ENCODE results near the gene RPS21. TPM values are rescaled to one million over a fixed set of nuclear protein-coding genes. Genes with fewer than 3 reads are reported as not detected.

The RPS21 gene
- total and polyA plus RNA-seq, 4 donors: 222 to 4,827 (median 2,651) TPM

GRCh38 chr20:62421716-62421990 lies 34.8 kb downstream of the RPS21 start:
- Histone ChIP-seq H3K4me3 (no peak overlapping the region), H3K27ac (ENCODE audit: low read depth in 1 of 2, low read length in 1 of 2) (no peak overlapping the region), H3K27me3 (ENCODE audit: control insufficient read depth in 3 of 3, insufficient read depth in 3 of 3, low read length in 2 of 3) (no peaks in the 10 kb centered on the region), H3K36me3 (ENCODE audit: control insufficient read depth in 4 of 4, insufficient read depth in 4 of 4, low read length in 4 of 4) (no peaks in the 10 kb centered on the region), H3K9ac (ENCODE audit: insufficient read depth in 1 of 2, low read length in 2 of 2) (no peak overlapping the region), H3K4me1 (ENCODE audit: control insufficient read depth in 5 of 5, insufficient read depth in 5 of 5, low read length in 5 of 5) (peaks cover 0 to 19% (median 0%) of the 10 kb centered on the region in 5 donors), H3K9me3 (ENCODE audit: control insufficient read depth in 4 of 4, insufficient read depth in 3 of 4, low read length in 3 of 4) (no peaks in the 10 kb centered on the region)
- DNase-seq (no peak), ATAC-seq (ENCODE audit: insufficient read depth, low FRiP score) (no peak)
- WGBS, 2 donors: 88 to 91% methylated on average over 6 of the region's 6 CpGs
- no peak for TF ChIP-seq CTCF (IDR thresholded peaks at IDR 0.05; ENCODE audit: control extremely low read depth, extremely low read depth)

GRCh38 chr20:62422636-62423325 lies 35.9 kb downstream of the RPS21 start:
- DNase-seq (no peak), ATAC-seq (ENCODE audit: insufficient read depth, low FRiP score) (no peak)
- WGBS, 2 donors: 84% methylated on average over 19 to 20 of the region's 20 CpGs

DNA sequence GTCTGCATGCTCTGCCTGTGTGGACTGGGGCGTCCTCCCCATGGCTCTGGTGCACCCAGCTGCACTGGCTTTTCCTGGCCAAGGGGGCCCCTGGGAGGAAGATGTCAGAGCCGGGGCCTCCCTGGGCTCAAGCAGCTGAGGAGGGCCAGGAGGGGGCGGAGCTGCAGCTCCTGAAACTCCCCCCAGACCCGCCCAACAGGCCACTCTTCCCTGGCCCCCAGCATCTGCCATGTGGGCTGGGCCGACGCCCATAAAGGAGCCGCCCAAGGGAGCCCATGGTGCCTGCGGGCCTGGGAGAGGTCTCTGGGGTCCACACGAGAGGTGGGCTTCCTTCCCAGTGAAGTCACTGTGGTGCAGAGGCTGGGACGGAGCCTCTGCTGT lies 36.4 kb downstream of the RPS21 start:
- no peak for DNase-seq
- Histone ChIP-seq H3K4me3 (no peak overlapping the region), H3K9ac (ENCODE audit: insufficient read depth in 1 of 2, low read length in 2 of 2) (no peak overlapping the region), H3K36me3 (ENCODE audit: control insufficient read depth in 4 of 4, insufficient read depth in 4 of 4, low read length in 4 of 4) (no peaks in the 10 kb centered on the region), H3K4me1 (ENCODE audit: control insufficient read depth in 5 of 5, insufficient read depth in 5 of 5, low read length in 5 of 5) (peaks cover 0 to 25% (median 4%) of the 10 kb centered on the region in 5 donors), H3K27me3 (ENCODE audit: control insufficient read depth in 3 of 3, insufficient read depth in 3 of 3, low read length in 2 of 3) (no peaks in the 10 kb centered on the region), H3K27ac (ENCODE audit: low read depth in 1 of 2, low read length in 1 of 2) (no peak overlapping the region), H3K9me3 (ENCODE audit: control insufficient read depth in 4 of 4, insufficient read depth in 3 of 4, low read length in 3 of 4) (no peaks in the 10 kb centered on the region)
- WGBS, 2 donors: 47 to 64% methylated on average over 10 of the region's 10 CpGs
- no peak for TF ChIP-seq CTCF (IDR thresholded peaks at IDR 0.05; ENCODE audit: control extremely low read depth, extremely low read depth)
- ATAC-seq (ENCODE audit: insufficient read depth, low FRiP score): no peak

More at GRCh38 chr20:62422636-62423325, 35.9 kb downstream of the RPS21 start:
- Histone ChIP-seq H3K4me1 (ENCODE audit: control insufficient read depth in 5 of 5, insufficient read depth in 5 of 5, low read length in 5 of 5) (peaks cover 0 to 19% (median 0%) of the 10 kb centered on the region in 5 donors), H3K4me3 (no peak overlapping the region), H3K9me3 (ENCODE audit: control insufficient read depth in 4 of 4, insufficient read depth in 3 of 4, low read length in 3 of 4) (no peaks in the 10 kb centered on the region), H3K27me3 (ENCODE audit: control insufficient read depth in 3 of 3, insufficient read depth in 3 of 3, low read length in 2 of 3) (no peaks in the 10 kb centered on the region), H3K9ac (ENCODE audit: insufficient read depth in 1 of 2, low read length in 2 of 2) (no peak overlapping the region), H3K27ac (ENCODE audit: low read depth in 1 of 2, low read length in 1 of 2) (no peak overlapping the region), H3K36me3 (ENCODE audit: control insufficient read depth in 4 of 4, insufficient read depth in 4 of 4, low read length in 4 of 4) (no peaks in the 10 kb centered on the region)
- no peak for TF ChIP-seq CTCF (IDR thresholded peaks at IDR 0.05; ENCODE audit: control extremely low read depth, extremely low read depth)
